ENCODE measurements around the gene PLEKHA8.

Gene PLEKHA8

DNA sequence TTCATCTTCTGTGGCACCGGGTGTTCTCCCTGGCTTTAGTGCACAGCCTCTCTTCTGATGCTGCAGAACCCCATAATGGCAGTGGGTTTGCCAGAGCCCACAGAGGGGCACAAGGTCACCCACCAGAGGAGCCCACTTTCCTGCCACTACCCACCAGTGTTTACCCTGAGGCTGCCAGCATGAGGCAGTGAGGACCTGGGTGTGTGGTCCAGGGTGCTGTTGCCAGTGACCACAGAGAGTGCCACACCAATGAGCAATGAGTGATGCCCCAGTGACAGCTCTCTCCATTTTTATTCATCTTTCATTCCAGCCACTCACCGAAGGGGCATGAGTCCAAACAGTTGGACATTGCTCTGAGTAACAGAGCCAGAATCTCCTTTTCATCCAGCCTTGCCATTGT lies 141.4 kb downstream of the PLEKHA8 start:
- DNase-seq (ENCODE audit: low read depth): no peak

DNA sequence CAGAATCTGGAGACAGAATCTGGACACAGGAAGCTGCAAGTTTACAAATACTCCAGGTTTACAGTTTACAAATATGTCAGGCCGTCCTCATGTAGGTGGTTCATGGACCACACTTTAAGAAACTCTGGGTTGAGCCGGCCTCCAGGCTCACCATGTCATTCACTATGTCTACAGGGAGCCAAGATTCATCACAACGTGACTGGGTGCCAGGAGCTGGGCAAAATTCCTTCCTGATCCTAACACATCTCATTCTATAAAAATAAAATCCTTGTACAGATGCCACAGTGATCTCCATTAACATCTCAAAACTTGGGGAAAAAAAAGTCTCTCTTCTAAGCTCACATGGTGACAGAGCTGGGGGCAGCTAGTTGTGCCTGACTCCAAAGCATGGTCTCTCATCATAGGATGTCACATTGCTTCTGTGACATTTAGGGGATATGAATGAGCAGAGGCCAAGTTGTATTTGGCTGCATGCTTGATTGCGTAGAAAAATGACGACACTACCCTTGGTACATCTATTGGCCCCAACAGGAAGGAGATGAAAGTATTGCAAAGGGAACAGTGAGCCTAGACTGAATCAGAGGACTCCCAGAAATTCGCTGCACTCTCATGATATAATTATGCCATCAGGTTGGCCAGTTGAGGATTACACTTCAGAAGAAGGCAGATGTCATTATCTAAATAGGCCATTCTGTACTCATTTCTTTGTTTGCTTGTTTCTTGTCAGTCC lies 142.4 kb downstream of the PLEKHA8 start:
- no peak for DNase-seq (ENCODE audit: low read depth)

DNA sequence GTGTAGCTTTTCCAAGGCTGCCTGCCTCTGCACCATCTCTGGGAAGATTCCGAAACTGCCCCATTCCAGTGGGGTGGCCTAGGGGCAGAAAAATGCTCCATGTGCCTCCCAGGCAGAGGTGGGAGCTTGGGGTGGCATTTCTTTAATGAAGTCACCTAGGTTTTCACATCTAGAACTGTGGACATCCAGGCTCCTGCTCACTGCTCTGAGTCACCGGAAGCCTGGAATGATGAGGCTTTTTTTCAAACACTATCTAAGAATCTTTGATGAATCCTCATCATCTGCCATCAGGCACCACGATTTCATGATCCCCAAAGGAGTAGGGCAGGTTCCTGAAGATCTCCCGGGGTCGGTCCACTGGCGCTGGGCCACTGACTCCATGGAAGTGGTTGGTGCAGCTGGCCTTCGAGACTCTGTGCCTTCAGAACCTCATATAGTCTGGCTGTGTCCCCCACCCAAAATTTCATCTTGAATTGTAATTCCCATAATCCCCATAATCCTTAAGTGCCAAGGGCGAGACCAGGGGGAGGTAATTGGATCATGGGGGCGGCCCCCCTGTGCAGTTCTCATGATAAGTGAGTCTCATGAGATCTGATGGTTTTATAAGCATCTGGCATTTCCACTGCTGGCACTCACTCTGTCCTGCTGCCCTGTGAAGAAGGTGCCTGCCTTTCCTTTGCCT lies 143.7 kb downstream of the PLEKHA8 start:
- no peak for DNase-seq (ENCODE audit: low read depth)

GRCh38 chr7:30172451-30172850 lies 144.2 kb downstream of the PLEKHA8 start:
- no peak for DNase-seq (ENCODE audit: low read depth)

GRCh38 chr7:30173058-30173897 lies 145.1 kb downstream of the PLEKHA8 start:
- no peak for DNase-seq (ENCODE audit: low read depth)

GRCh38 chr7:30175180-30175579 lies 147.0 kb downstream of the PLEKHA8 start:
- DNase-seq (ENCODE audit: low read depth): no peak

DNA sequence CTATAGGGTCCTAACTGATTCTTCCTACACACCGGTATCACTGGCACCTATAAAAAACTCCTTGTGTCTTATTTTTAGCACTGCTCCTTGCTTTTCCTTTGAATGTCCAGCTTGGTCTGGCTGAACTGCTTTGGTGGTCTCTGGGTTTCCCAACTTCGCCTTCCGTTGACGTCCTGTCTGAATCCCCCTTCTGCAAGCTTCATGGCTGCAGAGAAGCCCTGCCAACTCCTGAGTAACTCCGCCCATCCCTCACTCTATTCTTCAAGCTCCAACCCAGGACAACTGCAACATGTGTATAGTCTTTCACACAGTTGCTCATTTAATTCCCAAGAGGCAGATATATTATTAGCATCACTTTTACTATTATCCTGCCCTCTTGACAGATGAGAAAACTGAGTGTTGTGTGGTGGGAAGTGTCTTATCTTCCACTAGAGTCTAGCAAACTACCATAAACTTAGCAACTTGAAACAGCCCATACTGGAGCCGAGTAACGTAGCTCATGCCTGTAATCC lies 147.5 kb downstream of the PLEKHA8 start:
- DNase-seq (ENCODE audit: low read depth): no peak

GRCh38 chr7:30176463-30177109 lies 148.4 kb downstream of the PLEKHA8 start:
- no peak for DNase-seq (ENCODE audit: low read depth)

DNA sequence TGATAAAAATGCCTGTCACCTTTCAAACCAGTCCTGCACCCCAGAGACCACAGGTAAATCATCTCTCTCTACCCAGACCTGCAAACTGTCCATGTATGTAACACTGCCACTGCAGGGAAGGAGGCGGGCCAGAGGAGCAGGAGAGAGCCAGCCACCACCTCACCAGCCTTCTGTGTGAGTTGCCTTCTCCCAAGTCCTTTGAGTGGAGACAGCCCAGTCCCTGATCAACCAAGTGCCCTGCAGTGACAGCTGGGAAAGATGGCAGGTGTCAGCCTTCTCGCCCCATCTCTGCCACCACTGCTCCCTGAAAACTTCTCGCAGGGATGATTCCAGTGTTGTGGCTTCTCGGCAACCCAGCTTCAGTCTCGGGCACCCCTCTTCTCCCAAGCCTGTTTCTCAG lies 149.0 kb downstream of the PLEKHA8 start:
- DNase-seq (ENCODE audit: low read depth): no peak

- DNase-seq (ENCODE audit: low read depth): no peak
Observed at GRCh38 chr7:30177965-30178364, 149.8 kb downstream of the PLEKHA8 start.

GRCh38 chr7:30178748-30179436 lies 150.7 kb downstream of the PLEKHA8 start:
- no peak for DNase-seq (ENCODE audit: low read depth)

Measured in stimulated activated CD4-positive, alpha-beta T cell treated with anti-CD3 and anti-CD28 coated beads, Interleukin-2, amount 100 ng/mL, for 4 hours (primary cell).